Measurements from ENCODE around the gene GSTT2. TPM values are rescaled to one million over a fixed set of nuclear protein-coding genes. Genes with fewer than 3 reads are reported as not detected.
A peak's percentile ranks its signal among the peaks of the same experiment; 100 is the strongest.
"Not testable (repeated sequence)": the region's sequence is repeated elsewhere in the genome, so short reads cannot be mapped to it uniquely, and the experiment has no call there.

GSTT2 gene
- total and polyA plus RNA-seq, 9 of the 15 experiments (the other 6 are each of a cell fraction or from before 2014, with no cell fraction given), result not detected

DNA sequence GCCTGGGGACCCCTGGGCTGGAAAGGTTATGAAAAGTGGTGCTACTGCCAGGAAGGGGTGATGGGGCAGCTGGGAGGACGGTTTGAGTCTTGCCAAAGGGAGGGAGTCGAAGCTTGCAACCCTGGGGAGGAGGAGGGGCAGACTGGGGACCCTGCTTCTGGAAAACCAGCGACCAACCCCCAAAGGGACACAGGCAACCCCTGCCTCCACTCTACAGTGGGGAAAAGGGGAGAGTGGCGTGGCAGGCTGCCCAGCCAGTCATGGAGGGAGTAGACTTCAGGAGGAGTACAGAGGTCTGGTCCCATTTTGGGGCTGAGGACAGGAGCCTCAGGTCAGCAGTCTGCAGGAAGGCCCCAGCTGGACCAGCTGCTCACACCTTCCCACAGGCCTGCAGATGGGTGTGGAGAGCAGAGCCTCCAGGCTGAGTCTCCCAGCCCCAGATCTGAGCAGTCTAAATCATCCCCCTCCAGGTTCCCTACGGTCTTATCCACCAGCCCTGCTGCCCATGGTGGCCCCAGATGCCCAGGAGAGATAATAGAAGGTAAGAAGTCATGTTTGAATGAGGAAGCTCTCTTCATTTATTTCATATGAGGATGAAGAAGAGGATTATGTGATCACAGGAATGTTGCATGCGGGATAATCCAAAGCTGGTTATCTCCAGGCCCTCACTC, 9.0 kb upstream of the GSTT2 start (continued):
- TF ChIP-seq TCF3 (CRISPR knock-in tag; IDR thresholded peaks at IDR 0.05), result peak; percentile 36
- TF ChIP-seq, protein P1, sequence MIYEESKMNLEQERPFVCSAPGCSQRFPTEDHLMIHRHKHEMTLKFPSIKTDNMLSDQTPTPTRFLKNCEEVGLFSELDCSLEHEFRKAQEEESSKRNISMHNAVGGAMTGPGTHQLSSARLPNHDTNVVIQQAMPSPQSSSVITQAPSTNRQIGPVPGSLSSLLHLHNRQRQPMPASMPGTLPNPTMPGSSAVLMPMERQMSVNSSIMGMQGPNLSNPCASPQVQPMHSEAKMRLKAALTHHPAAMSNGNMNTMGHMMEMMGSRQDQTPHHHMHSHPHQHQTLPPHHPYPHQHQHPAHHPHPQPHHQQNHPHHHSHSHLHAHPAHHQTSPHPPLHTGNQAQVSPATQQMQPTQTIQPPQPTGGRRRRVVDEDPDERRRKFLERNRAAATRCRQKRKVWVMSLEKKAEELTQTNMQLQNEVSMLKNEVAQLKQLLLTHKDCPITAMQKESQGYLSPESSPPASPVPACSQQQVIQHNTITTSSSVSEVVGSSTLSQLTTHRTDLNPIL (CRISPR knock-in tag; IDR thresholded peaks at IDR 0.05), result no peak
- peak; percentile 42 for TF ChIP-seq CBFA2T2 (conservative IDR thresholded peaks at IDR 0.05)
- no peak for TF ChIP-seq ZNF224 (CRISPR knock-in tag; IDR thresholded peaks at IDR 0.05)
- TF ChIP-seq POLR2A (conservative IDR thresholded peaks at IDR 0.05), result no peak
- TF ChIP-seq KDM1A (IDR thresholded peaks at IDR 0.05), result no peak
- TF ChIP-seq POU5F1 (IDR thresholded peaks at IDR 0.05; ENCODE audit: borderline replicate concordance, low read depth, low read length, partially characterized antibody), result no peak
- TF ChIP-seq ZNF584 (CRISPR knock-in tag; IDR thresholded peaks at IDR 0.05; ENCODE audit: low read depth), result no peak
- TF ChIP-seq ZNF444 (CRISPR knock-in tag; IDR thresholded peaks at IDR 0.05), result no peak
- TF ChIP-seq HMG20B (CRISPR knock-in tag; IDR thresholded peaks at IDR 0.05), result no peak

DNA sequence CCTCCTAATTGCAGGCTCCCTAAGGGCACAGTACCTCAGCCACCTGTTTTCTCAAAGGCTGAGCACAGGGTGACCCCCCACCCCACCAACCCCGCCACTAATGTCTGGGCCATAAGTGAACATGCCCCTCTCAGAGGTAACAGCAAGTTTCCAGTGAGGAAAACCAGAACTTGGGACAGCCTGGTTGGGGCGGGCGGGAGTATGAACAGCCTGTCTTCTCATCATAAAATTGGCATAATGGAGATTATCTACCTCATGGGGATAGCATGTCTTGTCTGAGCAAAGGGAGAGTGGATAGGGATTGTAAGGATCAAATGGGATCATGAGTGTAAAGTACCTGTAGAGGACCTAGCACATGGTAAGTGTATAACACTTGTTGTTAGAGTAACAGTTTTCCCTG, 8.0 kb upstream of the GSTT2 start:
- H3K27ac ChIP-seq (ENCODE audit: extremely low read depth, low read depth, low read length); H4K20me1 ChIP-seq (replicated peaks; ENCODE audit: control insufficient read depth, insufficient read depth, low read length); H3K9ac ChIP-seq (ENCODE audit: insufficient read depth in 1 of 2, low read depth in 2 of 2, low read length in 2 of 2); ATAC-seq; intact Hi-C loops (cut with micrococcal nuclease); H3K9me1 ChIP-seq (ENCODE audit: control insufficient read depth, insufficient read depth, low read length); H3K4me2 ChIP-seq (ENCODE audit: insufficient read depth, low read length); H3K4me3 ChIP-seq; H3K9me3 ChIP-seq (replicated peaks; ENCODE audit: control insufficient read depth, insufficient read depth, low read depth, low read length); BruUV-seq (replicated peaks); H2AFZ ChIP-seq (ENCODE audit: low read depth, low read length); H3K4me1 ChIP-seq (replicated peaks in 1 of 2; ENCODE audit: control insufficient read depth in 2 of 2, insufficient read depth in 2 of 2, low read length in 2 of 2); FAIRE-seq; CTCF ChIA-PET (ENCODE audit: low intra/inter-chr PET ratio); H3K27me3 ChIP-seq (ENCODE audit: control insufficient read depth in 2 of 2, insufficient read depth in 2 of 2, low read length in 2 of 2): not testable (repeated sequence)
- DNase-seq (ENCODE audit: extremely low read depth in 1 of 4, low spot score in 3 of 4), result peak in 3 of 4 experiments; percentile 1 to 7 (median 6)
- in situ Hi-C loops (cut with MboI), result loop anchor here (25.0 kb wide), 1 partner anchor 540 kb away; no protein-coding TSS in a partner anchor
- Histone ChIP-seq H3K79me2 (ENCODE audit: control insufficient read depth, insufficient read depth, low read length) (peaks cover 17% of the 10 kb centered on the region), H3K36me3 (ENCODE audit: control insufficient read depth, insufficient read depth, low read length) (peaks cover 29% of the 10 kb centered on the region)
- WGBS (ENCODE audit: insufficient coverage, low coverage, missing lambda C conversion rate), result 88% methylated on average over 1 of the region's 3 CpGs
- POLR2A ChIA-PET, result interaction anchor here (1.4 to 1.9 kb wide), 2 partner anchors 41 to 42 kb away, joined by 4 to 6 read pairs; no protein-coding TSS in a partner anchor

DNA sequence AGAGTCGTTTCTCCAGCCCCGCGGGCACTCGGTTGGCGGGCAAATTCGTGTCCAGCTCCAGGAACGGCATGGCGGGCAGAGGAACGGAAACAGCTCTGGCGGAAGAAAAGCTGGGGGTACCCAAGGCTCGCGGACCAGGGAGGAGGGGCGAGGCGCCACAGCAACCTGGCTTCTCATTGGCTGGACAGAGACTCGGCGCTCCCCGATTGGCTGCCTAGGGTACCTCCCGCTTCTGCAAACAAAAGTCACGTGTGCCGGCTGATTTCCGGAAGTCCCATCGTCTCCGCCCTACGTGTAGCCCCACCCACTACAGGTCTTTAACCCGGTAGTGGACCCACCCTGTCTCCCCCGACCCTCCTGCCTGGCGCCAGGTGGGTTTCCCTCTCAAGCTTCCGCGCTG, 5.6 kb upstream of the GSTT2 start, which contains the start of gene DDT:
TSS of gene DDT (minus strand) at position 97 of the 400 bp plus-strand sequence. CDS start at position 70, 27 bp downstream.
- BruUV-seq (replicated peaks); intact Hi-C loops (cut with micrococcal nuclease); H3K27ac ChIP-seq (ENCODE audit: extremely low read depth, low read depth, low read length); H3K9ac ChIP-seq (ENCODE audit: insufficient read depth in 1 of 2, low read depth in 2 of 2, low read length in 2 of 2); CTCF ChIA-PET (ENCODE audit: low intra/inter-chr PET ratio); H3K27me3 ChIP-seq (ENCODE audit: control insufficient read depth in 2 of 2, insufficient read depth in 2 of 2, low read length in 2 of 2); H2AFZ ChIP-seq (ENCODE audit: low read depth, low read length); H3K9me1 ChIP-seq (ENCODE audit: control insufficient read depth, insufficient read depth, low read length); POLR2A ChIA-PET; DNase-seq (ENCODE audit: extremely low read depth in 1 of 4, low spot score in 3 of 4); H4K20me1 ChIP-seq (replicated peaks; ENCODE audit: control insufficient read depth, insufficient read depth, low read length); H3K9me3 ChIP-seq (replicated peaks; ENCODE audit: control insufficient read depth, insufficient read depth, low read depth, low read length); H3K4me3 ChIP-seq; H3K4me1 ChIP-seq (replicated peaks in 1 of 2; ENCODE audit: control insufficient read depth in 2 of 2, insufficient read depth in 2 of 2, low read length in 2 of 2); H3K4me2 ChIP-seq (ENCODE audit: insufficient read depth, low read length): not testable (repeated sequence)
- Histone ChIP-seq H3K36me3 (ENCODE audit: control insufficient read depth, insufficient read depth, low read length) (peaks cover 26% of the 10 kb centered on the region), H3K79me2 (ENCODE audit: control insufficient read depth, insufficient read depth, low read length) (peaks cover 17% of the 10 kb centered on the region)
- ATAC-seq, result peak; percentile 98
- peak; percentile 98 for FAIRE-seq
- WGBS (ENCODE audit: insufficient coverage, low coverage, missing lambda C conversion rate), result no CpG with 5 or more reads among the region's 29 CpGs
- in situ Hi-C loops (cut with MboI), result loop anchor here (25.0 kb wide), 1 partner anchor 538 kb away; no protein-coding TSS in a partner anchor

Measured in K562 (cell line).